ENCODE data around the gene TAF6. TPM values are rescaled to one million over a fixed set of nuclear protein-coding genes. Genes with fewer than 3 reads are reported as not detected.
A peak's percentile ranks its signal among the peaks of the same experiment; 100 is the strongest.
"Not testable (repeated sequence)": the region's sequence is repeated elsewhere in the genome, so short reads cannot be mapped to it uniquely, and the experiment has no call there.

TAF6 gene
- total and polyA plus RNA-seq, 8 donors, result 43.5 to 69.2 (median 57.5) TPM

DNA sequence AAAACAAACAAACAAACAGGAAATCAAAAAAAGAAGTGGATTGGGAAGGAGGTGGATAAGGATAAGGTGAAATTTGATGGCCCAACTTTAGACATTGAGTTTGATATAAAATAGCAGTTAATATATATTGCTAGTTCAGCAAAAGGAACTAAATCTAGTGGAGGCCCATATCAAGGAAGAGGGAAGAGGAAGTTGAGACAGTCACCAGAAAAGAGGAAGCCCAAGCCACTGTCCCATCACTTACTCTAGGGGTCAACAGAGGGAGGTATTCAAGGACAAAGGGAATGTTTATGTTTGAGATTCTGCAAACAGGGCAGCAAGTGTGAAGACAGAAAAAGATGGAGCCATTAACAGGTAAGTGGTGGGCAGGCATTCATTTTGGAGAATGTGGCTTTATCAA lies 33.2 kb upstream of the TAF6 start:
- DNase-seq (no peak), ATAC-seq (no peak)
- Histone ChIP-seq H3K27me3 (no peaks in the 10 kb centered on the region), H3K36me3 (peaks cover 0 to 46% of the 10 kb centered on the region in 2 donors), H3K9me3 (no peaks in the 10 kb centered on the region), H3K4me3 (no peak overlapping the region), H3K4me1 (peaks cover 12 to 89% of the 10 kb centered on the region in 2 donors), H3K27ac (peak overlapping the region in 1 of 2 donors; percentile 76)
- intact Hi-C loops (cut with DNase I), result no loop called here
- TF ChIP-seq, protein P1, sequence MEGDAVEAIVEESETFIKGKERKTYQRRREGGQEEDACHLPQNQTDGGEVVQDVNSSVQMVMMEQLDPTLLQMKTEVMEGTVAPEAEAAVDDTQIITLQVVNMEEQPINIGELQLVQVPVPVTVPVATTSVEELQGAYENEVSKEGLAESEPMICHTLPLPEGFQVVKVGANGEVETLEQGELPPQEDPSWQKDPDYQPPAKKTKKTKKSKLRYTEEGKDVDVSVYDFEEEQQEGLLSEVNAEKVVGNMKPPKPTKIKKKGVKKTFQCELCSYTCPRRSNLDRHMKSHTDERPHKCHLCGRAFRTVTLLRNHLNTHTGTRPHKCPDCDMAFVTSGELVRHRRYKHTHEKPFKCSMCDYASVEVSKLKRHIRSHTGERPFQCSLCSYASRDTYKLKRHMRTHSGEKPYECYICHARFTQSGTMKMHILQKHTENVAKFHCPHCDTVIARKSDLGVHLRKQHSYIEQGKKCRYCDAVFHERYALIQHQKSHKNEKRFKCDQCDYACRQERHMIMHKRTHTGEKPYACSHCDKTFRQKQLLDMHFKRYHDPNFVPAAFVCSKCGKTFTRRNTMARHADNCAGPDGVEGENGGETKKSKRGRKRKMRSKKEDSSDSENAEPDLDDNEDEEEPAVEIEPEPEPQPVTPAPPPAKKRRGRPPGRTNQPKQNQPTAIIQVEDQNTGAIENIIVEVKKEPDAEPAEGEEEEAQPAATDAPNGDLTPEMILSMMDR (IDR thresholded peaks at IDR 0.05), result no peak

DNA sequence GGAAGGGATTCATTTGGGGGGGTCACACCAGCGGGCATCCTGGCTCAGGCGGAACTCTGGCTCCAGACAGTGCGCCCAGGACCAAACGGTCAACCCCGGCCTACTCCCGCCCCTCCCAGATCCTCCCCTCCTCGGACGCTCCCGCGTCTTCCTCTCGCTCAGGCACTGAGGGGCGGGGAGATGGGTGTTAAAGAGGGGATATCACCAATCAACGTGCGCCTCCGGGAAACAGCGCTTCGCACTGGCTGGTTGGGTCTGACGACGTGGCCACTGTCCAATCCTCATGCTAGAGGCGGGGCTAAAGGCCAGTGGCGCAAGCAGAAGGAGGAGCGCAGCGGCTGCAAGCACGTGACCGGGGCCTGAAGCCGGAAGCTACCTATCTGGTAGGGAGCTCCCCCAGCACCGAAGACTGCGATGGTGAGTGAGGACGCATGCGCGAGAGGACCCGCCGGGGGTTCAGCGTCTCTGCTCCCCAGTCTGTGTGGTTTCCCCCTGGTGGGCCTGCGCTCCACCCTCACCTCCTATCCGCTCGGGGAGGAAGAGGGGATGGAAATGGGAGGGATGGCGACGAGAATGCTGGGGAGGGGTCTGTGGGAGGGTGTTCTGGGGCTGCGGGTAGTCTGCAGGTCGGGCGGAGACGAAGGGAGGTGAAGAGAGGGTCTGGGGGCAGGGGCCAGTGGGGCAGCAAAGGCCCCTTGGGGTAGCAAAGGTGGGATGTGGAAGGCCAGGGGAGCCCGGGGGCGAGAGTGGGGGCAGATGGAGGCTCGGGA lies 29.6 kb upstream of the TAF6 start, which contains the start of gene LAMTOR4:
Gene LAMTOR4, plus strand, starts transcription at position 360 of the 770 bp plus-strand sequence. Its CDS starts 55 bp downstream, at position 415.
- intact Hi-C loops (cut with DNase I), result no loop called here
- Histone ChIP-seq H3K4me1 (peaks cover 8 to 53% of the 10 kb centered on the region in 2 donors), H3K9me3 (no peaks in the 10 kb centered on the region), H3K4me3 (peak within 1 kb of the TSS; percentile 74 to 82), H3K27ac (peak within 1 kb of the TSS; percentile 67 to 84), H3K27me3 (no peaks in the 10 kb centered on the region), H3K36me3 (peaks cover 0 to 15% of the 10 kb centered on the region in 2 donors)
- ATAC-seq, result peak; percentile 98
- TF ChIP-seq, protein P1 (IDR thresholded peaks at IDR 0.05), result no peak
- DNase-seq, result peak; percentile 97 to 99 (median 98)

GRCh38 chr7:100148225-100148558 lies 29.0 kb upstream of the TAF6 start:
- TF ChIP-seq, protein P1 (IDR thresholded peaks at IDR 0.05), result no peak
- DNase-seq, result no peak
- H3K9me3 ChIP-seq, result no peaks in the 10 kb centered on the region
- no peak for ATAC-seq
- H3K27me3 ChIP-seq, result no peaks in the 10 kb centered on the region
- H3K36me3 ChIP-seq, result peaks cover 0 to 10% of the 10 kb centered on the region in 2 donors
- intact Hi-C loops (cut with DNase I), result no loop called here
- H3K4me1 ChIP-seq, result peaks cover 8 to 47% of the 10 kb centered on the region in 2 donors
- peak overlapping the region; percentile 59 to 84 for H3K27ac ChIP-seq
- peak overlapping the region; percentile 27 to 82 for H3K4me3 ChIP-seq

GRCh38 chr7:100147278-100147677 lies 28.1 kb upstream of the TAF6 start:
- H3K4me3 ChIP-seq, result no peak overlapping the region
- H3K27me3 ChIP-seq, result no peaks in the 10 kb centered on the region
- H3K36me3 ChIP-seq, result peaks cover 0 to 3% of the 10 kb centered on the region in 2 donors
- DNase-seq (no peak), ATAC-seq (no peak)
- H3K4me1 ChIP-seq, result peaks cover 8 to 40% of the 10 kb centered on the region in 2 donors
- H3K9me3 ChIP-seq, result no peaks in the 10 kb centered on the region
- intact Hi-C loops (cut with DNase I), result no loop called here
- H3K27ac ChIP-seq, result no peak overlapping the region
- TF ChIP-seq, protein P1 (IDR thresholded peaks at IDR 0.05), result no peak

DNA sequence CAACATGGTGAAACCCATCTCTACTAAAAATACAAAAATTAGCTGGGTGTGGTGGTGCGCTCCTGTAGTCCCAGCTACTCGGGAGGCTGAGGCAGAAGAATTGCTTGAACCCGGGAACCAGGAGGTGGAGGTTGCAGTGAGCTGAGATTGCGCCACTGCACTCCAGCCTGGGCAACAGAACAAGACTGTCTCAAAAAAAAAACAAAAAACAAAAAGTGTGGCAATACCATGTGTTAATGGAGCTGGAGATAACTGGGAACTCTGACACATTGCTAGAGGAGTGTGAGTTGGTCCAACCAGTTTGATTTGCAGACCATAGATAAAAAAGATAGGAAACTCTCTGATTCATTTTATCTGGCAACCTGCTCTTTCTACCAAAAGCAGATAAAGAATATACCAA lies 27.2 kb upstream of the TAF6 start:
- peaks cover 8 to 40% of the 10 kb centered on the region in 2 donors for H3K4me1 ChIP-seq
- DNase-seq; H3K9me3 ChIP-seq; H3K4me3 ChIP-seq; H3K27me3 ChIP-seq; ATAC-seq; H3K36me3 ChIP-seq; intact Hi-C loops (cut with DNase I); H3K27ac ChIP-seq: not testable (repeated sequence)
